ENCODE data around the gene DDX42.

The DDX42 gene

DNA sequence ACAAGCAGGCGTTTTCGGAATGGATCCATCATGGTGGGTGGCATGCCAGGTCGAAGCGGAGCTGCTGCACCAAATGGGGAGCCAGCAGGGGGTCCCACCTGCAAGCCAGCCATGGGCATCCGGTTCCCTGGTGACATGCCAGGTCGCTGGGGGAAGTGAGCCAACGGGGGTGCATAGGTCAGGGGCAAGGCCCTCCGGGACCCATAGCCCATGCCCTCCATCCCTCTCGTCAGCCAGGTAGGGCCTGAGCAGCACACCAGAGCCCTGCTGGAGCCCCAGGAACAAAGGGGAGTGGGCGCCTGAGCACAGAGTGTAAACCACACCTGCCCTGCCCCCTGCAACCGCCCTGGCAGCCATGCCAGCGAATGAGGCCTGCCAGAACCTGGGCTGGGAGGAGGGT lies 63.5 kb downstream of the DDX42 start:
- TF ChIP-seq, protein P1, sequence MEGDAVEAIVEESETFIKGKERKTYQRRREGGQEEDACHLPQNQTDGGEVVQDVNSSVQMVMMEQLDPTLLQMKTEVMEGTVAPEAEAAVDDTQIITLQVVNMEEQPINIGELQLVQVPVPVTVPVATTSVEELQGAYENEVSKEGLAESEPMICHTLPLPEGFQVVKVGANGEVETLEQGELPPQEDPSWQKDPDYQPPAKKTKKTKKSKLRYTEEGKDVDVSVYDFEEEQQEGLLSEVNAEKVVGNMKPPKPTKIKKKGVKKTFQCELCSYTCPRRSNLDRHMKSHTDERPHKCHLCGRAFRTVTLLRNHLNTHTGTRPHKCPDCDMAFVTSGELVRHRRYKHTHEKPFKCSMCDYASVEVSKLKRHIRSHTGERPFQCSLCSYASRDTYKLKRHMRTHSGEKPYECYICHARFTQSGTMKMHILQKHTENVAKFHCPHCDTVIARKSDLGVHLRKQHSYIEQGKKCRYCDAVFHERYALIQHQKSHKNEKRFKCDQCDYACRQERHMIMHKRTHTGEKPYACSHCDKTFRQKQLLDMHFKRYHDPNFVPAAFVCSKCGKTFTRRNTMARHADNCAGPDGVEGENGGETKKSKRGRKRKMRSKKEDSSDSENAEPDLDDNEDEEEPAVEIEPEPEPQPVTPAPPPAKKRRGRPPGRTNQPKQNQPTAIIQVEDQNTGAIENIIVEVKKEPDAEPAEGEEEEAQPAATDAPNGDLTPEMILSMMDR (IDR thresholded peaks at IDR 0.05; ENCODE audit: low read depth, low read length) = no peak
- no peak for DNase-seq
- no peak overlapping the region for H3K4me3 ChIP-seq (ENCODE audit: low read depth, low read length)
- H3K9me3 ChIP-seq (ENCODE audit: severe bottlenecking) = no peaks in the 10 kb centered on the region
- H3K36me3 ChIP-seq = peaks cover 66% of the 10 kb centered on the region
- H3K27ac ChIP-seq = no peak overlapping the region
- H3K27me3 ChIP-seq (ENCODE audit: insufficient read depth, low read depth, severe bottlenecking) = no peaks in the 10 kb centered on the region

DNA sequence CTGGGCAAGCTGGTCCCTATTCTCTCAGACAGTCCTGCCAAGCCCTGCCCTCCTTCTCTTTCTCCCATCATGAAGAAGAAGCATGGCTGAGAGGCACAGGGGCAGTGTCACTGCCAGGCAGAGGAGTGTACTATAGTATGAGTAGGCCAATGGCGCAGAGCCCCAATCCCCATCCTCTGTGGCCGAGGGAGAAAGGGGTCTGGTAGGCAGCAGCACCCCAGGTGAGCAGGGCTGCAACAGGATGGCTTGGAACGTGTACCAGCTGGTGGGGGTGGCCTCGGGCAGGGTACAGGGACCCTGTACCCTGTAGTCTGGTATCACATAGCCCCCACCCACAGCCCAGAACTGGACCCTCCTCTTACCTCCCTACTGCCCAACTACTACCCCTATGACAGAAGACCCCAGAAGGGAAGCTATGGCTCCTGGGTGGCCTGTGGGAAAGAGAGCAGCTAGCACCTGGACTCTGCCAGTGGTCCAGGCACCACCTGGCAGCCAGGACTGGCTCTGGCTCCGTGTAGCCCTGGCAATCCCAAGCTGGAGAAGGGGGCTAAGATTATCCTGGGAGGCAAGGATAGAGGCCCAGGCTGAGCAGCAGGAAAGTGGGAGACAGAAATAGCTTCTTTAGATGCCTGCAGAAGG lies 64.1 kb downstream of the DDX42 start:
- TF ChIP-seq, protein P1 (IDR thresholded peaks at IDR 0.05; ENCODE audit: low read depth, low read length) = no peak
- Histone ChIP-seq H3K27me3 (ENCODE audit: insufficient read depth, low read depth, severe bottlenecking) (no peaks in the 10 kb centered on the region), H3K36me3 (peaks cover 60% of the 10 kb centered on the region), H3K4me3 (ENCODE audit: low read depth, low read length) (no peak overlapping the region), H3K9me3 (ENCODE audit: severe bottlenecking) (no peaks in the 10 kb centered on the region), H3K27ac (peak overlapping the region; percentile 93)
- no peak for DNase-seq

DNA sequence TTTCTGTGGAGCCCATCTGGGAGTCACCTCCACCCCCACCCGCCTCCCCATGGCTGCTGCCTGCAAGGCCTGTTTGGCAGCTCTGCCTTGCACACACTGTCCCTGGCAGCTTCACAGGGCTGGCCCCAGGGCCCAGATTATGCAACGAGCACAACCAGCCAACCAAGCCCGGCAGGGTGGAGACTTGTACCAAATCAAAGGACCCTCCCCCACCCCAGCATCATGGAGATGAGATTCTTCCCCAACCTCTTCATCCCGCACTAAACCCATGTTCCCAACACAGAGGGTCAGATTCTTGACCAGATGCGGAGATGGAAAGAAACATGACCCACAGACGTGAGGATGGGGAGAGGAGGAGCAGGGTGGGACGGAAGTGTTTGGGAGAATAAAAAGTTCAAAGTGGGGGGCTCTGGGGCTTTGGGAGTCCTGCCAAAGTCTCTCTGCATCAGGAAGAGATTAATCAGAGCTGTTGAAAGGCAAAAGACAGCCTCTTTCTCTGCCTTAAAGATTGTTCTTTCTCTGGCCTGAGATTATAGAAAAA lies 64.7 kb downstream of the DDX42 start:
- TF ChIP-seq, protein P1 (IDR thresholded peaks at IDR 0.05; ENCODE audit: low read depth, low read length) = no peak
- Histone ChIP-seq H3K36me3 (peaks cover 54% of the 10 kb centered on the region), H3K9me3 (ENCODE audit: severe bottlenecking) (no peaks in the 10 kb centered on the region), H3K27ac (peak overlapping the region; percentile 93), H3K4me3 (ENCODE audit: low read depth, low read length) (peak overlapping the region; percentile 1), H3K27me3 (ENCODE audit: insufficient read depth, low read depth, severe bottlenecking) (no peaks in the 10 kb centered on the region)
- DNase-seq = peak; percentile 53

DNA sequence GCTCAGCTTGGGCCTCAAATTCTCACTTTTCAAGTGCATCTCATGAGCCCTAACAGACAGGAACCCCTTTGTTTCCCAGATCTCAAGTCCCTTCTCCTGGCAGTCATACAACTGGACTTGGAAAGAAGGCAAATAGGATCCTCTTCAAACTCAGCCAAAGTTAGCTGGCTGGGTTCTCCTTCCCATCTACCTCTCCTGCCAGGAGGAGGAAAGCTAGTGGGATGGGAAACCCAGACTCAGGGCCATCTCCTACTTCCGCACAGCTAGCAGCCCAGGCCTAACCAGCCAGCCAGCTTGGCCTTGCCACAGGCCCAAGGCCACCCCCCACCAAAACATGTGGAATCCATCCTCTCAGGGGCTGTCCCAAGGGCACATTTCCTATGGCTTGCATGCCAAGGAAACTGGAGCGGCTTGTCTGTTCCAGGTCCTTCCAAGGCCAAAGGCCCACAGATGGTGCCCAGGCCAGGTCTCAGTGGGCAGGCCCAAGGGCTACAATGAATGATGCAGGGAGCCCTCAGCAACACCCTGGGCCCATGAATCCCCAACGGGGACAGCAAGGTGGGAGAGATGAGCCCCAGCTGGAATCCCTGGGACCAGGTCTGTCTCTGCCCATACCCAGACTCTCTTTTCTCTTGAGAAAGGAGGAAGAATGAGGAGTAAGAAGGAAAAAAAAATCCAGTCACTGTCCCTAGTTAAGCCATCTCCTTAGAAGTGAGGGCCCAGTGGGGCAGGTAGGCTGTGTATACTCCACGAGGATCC lies 66.8 kb downstream of the DDX42 start:
- DNase-seq = no peak
- H3K4me3 ChIP-seq (ENCODE audit: low read depth, low read length) = peak overlapping the region; percentile 85
- peaks cover 33% of the 10 kb centered on the region for H3K36me3 ChIP-seq
- peak overlapping the region; percentile 93 for H3K27ac ChIP-seq
- TF ChIP-seq, protein P1 (IDR thresholded peaks at IDR 0.05; ENCODE audit: low read depth, low read length) = no peak
- no peaks in the 10 kb centered on the region for H3K9me3 ChIP-seq (ENCODE audit: severe bottlenecking)
- H3K27me3 ChIP-seq (ENCODE audit: insufficient read depth, low read depth, severe bottlenecking) = no peaks in the 10 kb centered on the region

DNA sequence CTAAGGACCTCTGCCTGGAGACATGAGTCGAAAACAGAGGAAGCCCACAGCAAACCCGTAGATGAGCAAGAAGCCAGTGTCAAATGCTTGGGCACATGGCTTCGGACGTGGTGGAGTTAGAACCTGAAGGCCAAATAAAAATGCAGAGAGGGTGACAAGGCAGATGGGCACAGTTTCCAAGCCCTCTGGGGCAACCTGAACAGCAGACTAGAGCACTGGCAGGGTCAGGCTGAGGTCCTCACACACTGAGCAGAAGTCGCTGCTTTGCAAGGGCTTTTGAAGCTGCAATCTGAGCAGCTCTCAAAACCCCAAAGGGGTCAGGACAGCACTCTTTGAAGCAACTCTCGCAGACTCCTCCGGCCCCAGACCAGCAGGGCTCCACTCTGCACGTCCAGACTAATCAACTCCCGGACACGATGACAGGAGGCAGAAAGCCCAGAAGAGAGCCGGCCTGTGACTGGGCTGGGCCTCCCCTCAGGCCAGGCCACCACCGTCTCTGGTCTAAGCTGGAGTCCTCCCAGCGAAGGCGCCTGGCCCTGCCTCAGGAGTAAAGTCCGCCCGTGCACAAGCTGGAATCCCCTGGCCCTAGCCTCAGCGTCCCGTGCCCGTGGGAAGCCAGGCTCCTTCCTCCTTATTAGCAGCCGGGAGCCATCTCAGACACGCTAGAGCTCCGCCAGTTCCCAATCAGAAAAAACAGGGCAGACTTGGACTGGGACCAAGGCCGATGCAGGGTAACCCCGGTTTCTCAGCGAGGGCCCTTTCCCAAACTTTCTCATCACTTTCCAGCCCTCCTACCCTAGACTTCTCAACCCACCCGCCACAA lies 67.6 kb downstream of the DDX42 start:
- Histone ChIP-seq H3K4me3 (ENCODE audit: low read depth, low read length) (peak overlapping the region; percentile 85), H3K27ac (peak overlapping the region; percentile 93), H3K27me3 (ENCODE audit: insufficient read depth, low read depth, severe bottlenecking) (no peaks in the 10 kb centered on the region), H3K9me3 (ENCODE audit: severe bottlenecking) (no peaks in the 10 kb centered on the region), H3K36me3 (peaks cover 27% of the 10 kb centered on the region)
- DNase-seq = peak; percentile 56
- TF ChIP-seq, protein P1 (IDR thresholded peaks at IDR 0.05; ENCODE audit: low read depth, low read length) = no peak
